SKM-1 treated with dmso at 0.1 percent for 144 hours (cell line): ENCODE results near the gene GYG2.
"Not testable (repeated sequence)": the region's sequence is repeated elsewhere in the genome, so short reads cannot be mapped to it uniquely, and the experiment has no call there.

ENCODE experiments used
- DNase-seq: peaks from one replicate; lab custom pipeline; 2025; ENCODE audit not compliant: unreplicated experiment; lab: John Stamatoyannopoulos, UW

GYG2 gene

GRCh38 chrX:2901367-2902036, 72.8 kb downstream of the GYG2 start:
- no peak for DNase-seq

- no peak for DNase-seq
Measured at GRCh38 chrX:2902841-2903240, 74.1 kb downstream of the GYG2 start.

DNA sequence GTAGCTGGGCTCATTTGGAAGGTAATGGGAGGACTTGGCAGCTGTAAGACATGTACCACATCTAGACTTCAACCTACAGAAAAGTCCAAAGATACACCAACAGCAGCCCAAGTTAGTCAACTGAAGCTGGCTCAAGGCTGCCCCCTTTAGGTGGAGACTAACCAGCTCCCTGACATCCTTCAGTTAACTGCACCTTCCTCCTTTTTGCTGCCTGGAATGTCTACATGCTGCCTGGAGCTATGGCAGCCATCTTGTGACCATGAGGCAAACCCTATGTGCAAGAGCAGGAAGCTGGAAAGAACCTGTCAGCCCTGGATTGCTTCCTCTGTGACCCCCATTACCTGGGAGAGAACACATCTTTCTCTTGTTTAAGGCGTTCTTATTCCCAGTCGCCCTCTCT, 74.6 kb downstream of the GYG2 start:
- DNase-seq = no peak

DNA sequence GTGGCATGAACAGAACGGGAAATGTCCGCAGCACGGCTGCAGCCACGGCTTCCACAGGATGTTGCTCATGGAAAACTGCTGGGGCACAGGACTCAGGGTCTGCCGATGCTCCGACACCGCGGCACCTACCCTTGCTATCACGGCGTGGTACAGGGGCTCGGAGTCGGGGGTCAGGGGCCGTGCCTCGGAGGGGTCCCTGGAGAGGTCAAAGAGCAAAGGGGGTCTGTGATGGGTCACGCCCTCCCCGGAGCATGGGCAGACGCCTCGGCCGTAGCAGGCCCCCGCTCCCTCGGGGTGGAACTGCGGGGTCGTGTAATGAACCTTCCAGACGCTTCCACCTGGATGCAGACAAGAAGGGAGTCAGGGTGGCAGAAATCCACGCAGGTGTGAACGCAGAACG, 78.6 kb downstream of the GYG2 start:
- no peak for DNase-seq

DNA sequence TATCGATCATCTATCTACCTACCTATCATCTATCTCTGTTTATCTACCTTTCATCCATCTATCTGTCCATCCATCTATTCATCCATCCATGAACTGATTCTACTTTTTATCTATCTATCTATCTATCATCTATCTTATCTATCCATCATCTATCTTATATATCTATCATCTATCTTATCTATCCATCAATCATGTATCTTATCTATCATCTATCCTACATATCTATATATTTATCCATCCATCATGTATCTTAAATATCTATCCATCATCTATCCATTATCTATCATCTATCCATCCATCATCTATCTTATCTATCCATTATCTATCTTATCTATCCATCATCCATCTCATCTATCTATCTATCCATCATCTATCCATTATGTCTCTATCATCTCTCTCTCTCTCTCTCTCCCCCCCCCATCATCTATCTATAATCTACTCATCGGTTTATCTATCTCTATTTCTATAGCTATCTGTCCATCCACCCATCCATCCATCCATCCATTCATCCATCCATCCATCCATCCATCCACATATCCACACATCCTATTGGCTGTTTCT, 79.5 kb downstream of the GYG2 start:
- no peak for DNase-seq

DNA sequence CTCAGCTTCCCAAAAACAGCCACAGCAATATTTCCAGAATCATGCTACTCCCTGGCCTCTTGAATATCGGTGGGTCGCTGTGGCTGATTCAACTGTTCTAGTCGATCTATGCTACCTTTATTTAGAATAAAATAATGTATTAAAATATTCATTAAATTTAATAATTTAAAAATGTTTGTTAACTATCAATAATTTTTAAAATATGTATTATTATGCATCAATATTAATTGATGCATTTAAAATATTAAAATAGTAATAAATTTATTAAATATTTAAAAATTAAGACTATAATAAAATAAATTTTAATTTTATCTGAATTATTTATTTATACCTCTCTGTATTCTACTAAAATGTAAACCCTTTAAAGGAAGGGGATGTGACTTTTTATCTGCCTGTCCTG, 81.4 kb downstream of the GYG2 start:
- no peak for DNase-seq

- no peak for DNase-seq
Measured at GRCh38 chrX:2913118-2913517, 84.4 kb downstream of the GYG2 start.

DNA sequence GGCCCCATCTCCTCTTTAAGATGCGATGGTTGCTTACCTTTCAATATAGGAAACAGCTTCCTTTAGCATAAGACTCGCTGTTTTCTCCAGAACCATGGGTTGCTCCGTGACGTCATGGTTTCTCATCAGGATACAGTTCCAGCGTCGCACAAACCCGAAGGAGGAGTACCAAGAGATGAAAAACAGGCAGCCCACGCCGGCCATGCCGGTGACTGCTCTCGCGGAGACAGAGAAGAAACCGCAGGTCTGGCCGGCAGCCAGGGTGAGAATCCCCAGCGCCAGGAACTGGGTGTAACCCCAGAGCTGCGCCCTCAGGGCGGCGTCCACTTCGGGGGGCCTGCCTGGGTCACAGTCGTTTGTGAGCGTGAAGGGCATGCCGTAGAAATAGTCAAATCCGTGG, 89.0 kb downstream of the GYG2 start:
- DNase-seq = no peak

DNA sequence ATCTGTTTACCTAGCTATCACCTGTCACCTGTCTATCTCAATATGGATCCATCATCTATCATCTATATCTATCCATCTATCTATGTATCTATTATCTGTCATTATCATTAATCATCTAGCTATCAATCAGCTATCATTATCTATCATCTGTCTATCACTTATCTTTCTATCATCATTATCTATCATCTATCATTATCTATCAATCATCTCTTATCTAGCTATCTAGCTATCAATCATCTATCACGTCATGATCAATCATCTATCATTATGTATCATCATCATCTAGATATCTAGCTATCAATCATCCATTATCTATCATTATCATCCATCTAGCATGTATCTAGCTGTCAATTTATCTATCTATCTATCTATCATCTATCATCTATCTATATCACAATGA, 92.5 kb downstream of the GYG2 start:
- no peak for DNase-seq

GRCh38 chrX:2921750-2922149, 93.0 kb downstream of the GYG2 start:
- no peak for DNase-seq

GRCh38 chrX:2924151-2924550, 95.4 kb downstream of the GYG2 start:
- no peak for DNase-seq

DNA sequence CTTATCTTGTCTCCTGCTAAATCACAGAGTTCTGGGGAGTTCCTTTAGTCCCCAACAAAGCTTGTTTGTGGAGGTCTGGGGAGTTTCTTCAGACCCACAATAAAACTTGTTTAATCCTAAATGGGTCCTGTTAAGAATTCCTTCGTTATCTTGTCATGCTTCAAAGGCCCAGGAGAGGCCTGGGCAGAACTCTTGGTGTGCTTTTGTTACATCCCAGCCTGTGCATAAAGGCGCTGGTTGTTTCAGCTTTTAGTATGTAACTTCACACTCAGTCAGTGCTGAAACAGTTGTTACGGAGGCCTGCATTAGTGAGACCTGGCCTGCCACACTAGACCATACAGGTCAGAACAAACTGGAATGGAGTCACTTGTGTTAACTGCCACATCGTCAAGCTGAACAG, 97.5 kb downstream of the GYG2 start:
- not testable (repeated sequence) for DNase-seq

DNA sequence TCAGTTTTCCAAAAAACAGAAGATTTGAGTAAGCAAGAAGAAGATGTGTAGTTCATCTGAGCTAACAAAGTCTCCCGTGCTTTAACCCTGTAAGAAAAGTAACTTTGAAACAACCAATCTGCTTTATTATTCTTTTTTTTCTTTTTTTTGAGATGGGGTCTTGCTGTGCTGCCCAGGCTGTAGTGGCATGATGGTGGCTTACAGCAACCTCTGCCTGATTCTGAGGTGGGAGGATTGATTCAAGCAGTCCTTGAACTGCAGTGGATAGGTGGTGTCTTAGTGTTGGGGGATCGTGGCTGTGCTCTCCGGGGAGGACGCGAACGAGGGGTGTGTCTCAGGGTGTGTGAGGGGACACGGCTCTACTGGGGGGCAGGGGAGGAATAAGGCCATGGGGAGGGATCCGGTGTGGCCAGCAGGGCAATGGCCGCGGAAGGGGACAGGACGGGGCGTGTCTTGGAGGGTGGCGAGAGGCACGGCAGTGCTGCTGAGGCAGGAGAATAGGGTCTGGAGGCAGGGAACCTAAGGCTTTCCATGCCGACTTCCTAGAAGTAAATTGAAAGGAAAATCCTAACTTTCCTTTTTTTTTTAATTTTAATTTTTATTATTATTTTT, 98.0 kb downstream of the GYG2 start:
- no peak for DNase-seq

GRCh38 chrX:2928191-2928582, 99.5 kb downstream of the GYG2 start:
- no peak for DNase-seq

DNA sequence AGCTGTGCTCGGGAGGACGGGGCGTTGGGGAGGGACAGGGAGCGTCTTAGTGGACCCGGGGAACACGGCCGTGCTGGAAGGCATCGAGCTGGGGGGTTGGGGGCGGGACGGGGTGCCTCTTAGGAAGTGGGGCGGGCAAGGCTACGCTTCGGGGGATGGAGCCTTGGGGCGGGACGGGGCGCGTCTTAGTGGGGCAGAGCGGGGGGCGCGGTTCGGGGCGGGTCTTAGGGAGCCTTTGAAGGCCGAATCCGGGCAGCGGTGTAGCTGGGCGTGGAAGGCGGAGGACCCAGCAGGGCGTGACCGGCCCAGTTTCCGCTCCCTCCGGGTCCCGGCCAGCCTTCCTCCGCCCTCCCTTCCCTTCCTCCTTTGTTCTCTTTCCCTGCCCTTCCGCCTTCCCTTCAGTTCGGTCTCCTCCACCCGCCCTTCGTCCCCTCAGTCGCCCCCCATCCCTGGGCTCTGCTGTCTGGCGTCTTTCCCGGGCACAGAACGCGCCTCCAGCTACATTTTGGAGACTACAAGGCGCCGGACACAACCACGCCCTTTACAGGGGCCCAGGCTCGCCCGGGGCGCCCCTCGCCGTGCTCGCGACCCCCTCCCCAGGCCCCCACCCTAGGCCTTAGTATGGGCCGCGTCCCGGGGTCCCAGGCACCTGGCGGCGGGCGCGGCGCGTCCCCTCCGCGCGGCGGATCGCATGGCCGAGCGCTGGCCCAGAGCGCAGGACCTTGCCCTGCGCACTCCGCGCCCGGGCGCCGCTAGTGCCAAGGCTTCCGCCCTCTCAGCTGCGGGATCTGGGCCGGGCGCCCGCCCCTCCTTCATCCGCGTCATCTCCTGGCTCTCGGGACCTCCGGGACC, 100.1 kb downstream of the GYG2 start, which contains the start of gene ARSD:
Gene ARSD, minus strand, starts transcription at position 757 of the 852 bp plus-strand sequence. Its CDS starts 64 bp downstream, at position 693.
- peak; percentile 52 for DNase-seq

DNA sequence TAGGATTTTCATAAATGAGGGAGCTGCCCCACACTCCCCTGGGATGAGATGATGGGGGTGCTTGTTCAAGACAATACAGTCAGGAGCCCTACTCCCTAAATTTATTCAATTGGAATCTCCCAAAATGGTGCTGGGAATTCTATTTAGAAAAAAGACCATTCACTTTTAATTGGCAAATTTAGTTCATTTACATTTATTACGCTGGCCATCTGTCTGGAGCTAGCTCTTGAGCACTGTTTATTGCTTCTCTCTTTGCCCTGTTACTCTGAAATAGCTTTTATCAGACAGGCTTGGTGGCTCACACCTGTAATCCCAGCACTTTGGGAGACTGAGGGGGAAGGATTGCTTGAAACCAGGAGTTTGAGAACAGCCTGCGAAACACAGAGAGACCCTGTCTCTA, 102.4 kb downstream of the GYG2 start:
- no peak for DNase-seq

- no peak for DNase-seq
Measured at GRCh38 chrX:2931612-2932011, 102.9 kb downstream of the GYG2 start.
